Lower leg skin (tissue), 4 donors: ENCODE results near the gene SENP2. TPM values are rescaled to one million over a fixed set of nuclear protein-coding genes. Genes with fewer than 3 reads are reported as not detected.
A peak's percentile ranks its signal among the peaks of the same experiment; 100 is the strongest.

Experiments used
- DNase-seq, 2 donors: peaks; one replicate each; pipeline ENCODE4 v3.0.0-alpha.2; 2019; ENCODE audit warnings: low spot score in 2 of 2
- H3K4me3 ChIP-seq: fragments of 200-600 bp; sonication (generic); 2 replicates; pipeline ENCODE4 v1.5.1; 2017; ENCODE audit warnings: mild to moderate bottlenecking, low read depth; ENCODE audit not compliant: poor library complexity, severe bottlenecking
- POLR2A ChIP-seq, 2 donors: fragments of 450-650 bp; IDR thresholded peaks; one replicate each; pipeline ENCODE4 v1.6.1; 2016 to 2017; ENCODE audit warnings: antibody characterized with exemption in 2 of 2, mild to moderate bottlenecking in 1 of 2, moderate library complexity in 1 of 2
- WGBS, 2 donors: methylation state at CpG; one replicate each; pipeline ENCODE4 v1.1.5; 2018; 5-methylcytosine and 5-hydroxymethylcytosine counted together
- intact Hi-C: fragments of 100-400 bp; cut with DNase I; formaldehyde crosslinking; loops from one replicate; pipeline ENCODE4 v1.15.0; 2023; ENCODE audit warnings: low total_unique reads
- total RNA-seq, 4 donors: library from RNA; depleted of rRNA; stranded (reverse); fragments of >200 nt; gene quantifications; one replicate each; pipeline ENCODE4 v1.1.0, GENCODE V29; 2016
- TF ChIP-seq, protein P1 (sequence below), 3 donors: fragments of 450-650 bp; IDR thresholded peaks; one replicate each; pipeline ENCODE4 v1.5.1; 2016; ENCODE audit warnings: antibody characterized with exemption in 3 of 3, mild to moderate bottlenecking in 3 of 3, moderate library complexity in 2 of 3

Gene SENP2
- total RNA-seq, 4 donors from 2014 or later, result 19.9 to 45.9 (median 30.9) TPM

GRCh38 chr3:185651971-185652370 lies 65.9 kb downstream of the SENP2 start:
- intact Hi-C loops, result no loop called here
- TF ChIP-seq, protein P1, sequence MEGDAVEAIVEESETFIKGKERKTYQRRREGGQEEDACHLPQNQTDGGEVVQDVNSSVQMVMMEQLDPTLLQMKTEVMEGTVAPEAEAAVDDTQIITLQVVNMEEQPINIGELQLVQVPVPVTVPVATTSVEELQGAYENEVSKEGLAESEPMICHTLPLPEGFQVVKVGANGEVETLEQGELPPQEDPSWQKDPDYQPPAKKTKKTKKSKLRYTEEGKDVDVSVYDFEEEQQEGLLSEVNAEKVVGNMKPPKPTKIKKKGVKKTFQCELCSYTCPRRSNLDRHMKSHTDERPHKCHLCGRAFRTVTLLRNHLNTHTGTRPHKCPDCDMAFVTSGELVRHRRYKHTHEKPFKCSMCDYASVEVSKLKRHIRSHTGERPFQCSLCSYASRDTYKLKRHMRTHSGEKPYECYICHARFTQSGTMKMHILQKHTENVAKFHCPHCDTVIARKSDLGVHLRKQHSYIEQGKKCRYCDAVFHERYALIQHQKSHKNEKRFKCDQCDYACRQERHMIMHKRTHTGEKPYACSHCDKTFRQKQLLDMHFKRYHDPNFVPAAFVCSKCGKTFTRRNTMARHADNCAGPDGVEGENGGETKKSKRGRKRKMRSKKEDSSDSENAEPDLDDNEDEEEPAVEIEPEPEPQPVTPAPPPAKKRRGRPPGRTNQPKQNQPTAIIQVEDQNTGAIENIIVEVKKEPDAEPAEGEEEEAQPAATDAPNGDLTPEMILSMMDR (IDR thresholded peaks at IDR 0.05), result no peak
- no peak for TF ChIP-seq POLR2A (IDR thresholded peaks at IDR 0.05)
- 94 to 95% methylated on average over 9 of the region's 9 CpGs for WGBS, 2 donors
- H3K4me3 ChIP-seq, result no peak overlapping the region
- DNase-seq, result no peak

- WGBS, 2 donors, result 94 to 95% methylated on average over 12 of the region's 12 CpGs
- DNase-seq, result no peak
- intact Hi-C loops, result no loop called here
- TF ChIP-seq, protein P1 (IDR thresholded peaks at IDR 0.05), result no peak
- TF ChIP-seq POLR2A (IDR thresholded peaks at IDR 0.05), result no peak
- H3K4me3 ChIP-seq, result no peak overlapping the region
Observed at GRCh38 chr3:185653949-185654757, 68.1 kb downstream of the SENP2 start.

DNA sequence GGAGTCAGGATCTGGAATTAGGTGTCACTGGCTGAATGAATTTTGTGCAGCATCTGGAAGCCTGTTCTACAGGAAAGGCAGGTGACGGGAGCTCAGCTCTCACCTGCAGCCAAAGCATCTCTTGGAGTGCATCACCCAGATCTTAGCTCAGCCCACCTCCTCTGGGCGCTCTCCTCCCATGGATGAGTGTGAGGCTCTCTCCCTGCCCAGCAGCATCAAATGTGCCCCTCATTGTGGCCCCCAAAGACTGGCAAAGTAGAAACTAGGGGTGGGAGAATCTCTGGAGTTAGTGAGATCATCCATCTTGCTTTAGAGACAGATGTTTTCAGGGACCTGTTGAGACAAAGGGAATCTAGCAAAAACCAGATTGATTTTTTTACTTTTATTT lies 68.7 kb downstream of the SENP2 start:
- TF ChIP-seq, protein P1 (IDR thresholded peaks at IDR 0.05), result no peak
- no peak for TF ChIP-seq POLR2A (IDR thresholded peaks at IDR 0.05)
- no peak for DNase-seq
- WGBS, 2 donors, result 83 to 88% methylated on average over 2 of the region's 2 CpGs
- H3K4me3 ChIP-seq, result no peak overlapping the region
- intact Hi-C loops, result no loop called here

GRCh38 chr3:185655426-185656320 lies 69.6 kb downstream of the SENP2 start:
- intact Hi-C loops, result no loop called here
- DNase-seq, result no peak
- H3K4me3 ChIP-seq, result no peak overlapping the region
- WGBS, 2 donors, result 92 to 94% methylated on average over 12 of the region's 12 CpGs
- no peak for TF ChIP-seq POLR2A (IDR thresholded peaks at IDR 0.05)

GRCh38 chr3:185656321-185656840 lies 70.3 kb downstream of the SENP2 start:
- no peak overlapping the region for H3K4me3 ChIP-seq
- no peak for TF ChIP-seq POLR2A (IDR thresholded peaks at IDR 0.05)
- TF ChIP-seq, protein P1 (IDR thresholded peaks at IDR 0.05), result no peak
- intact Hi-C loops, result no loop called here
- WGBS, 2 donors, result 47 to 72% methylated on average over 8 of the region's 8 CpGs
- DNase-seq, result peak in 1 of 2 donors; percentile 74

DNA sequence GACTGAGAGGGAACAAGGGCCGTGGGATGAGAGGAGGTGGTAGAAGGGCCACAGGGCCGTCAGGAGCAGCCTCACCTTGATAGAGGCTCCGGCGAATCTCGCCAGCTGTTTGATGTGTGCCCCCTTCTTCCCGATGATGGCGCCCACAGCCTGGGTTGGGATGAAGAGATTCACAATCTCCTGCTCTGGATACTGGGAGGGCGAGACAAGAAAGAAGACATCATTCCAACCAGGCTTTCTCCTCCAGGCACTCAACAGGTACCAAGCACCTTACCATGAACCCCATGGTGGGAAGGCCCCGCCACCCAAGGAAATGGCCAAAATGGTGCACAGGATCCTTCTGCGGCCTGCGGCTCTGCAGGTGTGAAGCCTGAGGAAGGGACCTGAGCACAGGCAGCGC lies 71.1 kb downstream of the SENP2 start:
- no peak for DNase-seq
- intact Hi-C loops, result no loop called here
- WGBS, 2 donors, result 94% methylated on average over 12 of the region's 12 CpGs
- no peak for TF ChIP-seq POLR2A (IDR thresholded peaks at IDR 0.05)
- TF ChIP-seq, protein P1 (IDR thresholded peaks at IDR 0.05), result no peak
- H3K4me3 ChIP-seq, result no peak overlapping the region
